ENCODE data around the gene DAB1.

GRCh38 chr1:57353654-57354053, 70.2 kb downstream of the DAB1 start:
- no peak for TF ChIP-seq ZBTB33 (IDR thresholded peaks at IDR 0.05; ENCODE audit: extremely low read depth, insufficient replicate concordance, low read length)
- TF ChIP-seq CTCF (IDR thresholded peaks at IDR 0.05 in 2 of 3, conservative IDR thresholded peaks at IDR 0.05 in 1 of 3; ENCODE audit: borderline replicate concordance in 1 of 3, insufficient read depth in 1 of 3, low read depth in 2 of 3, low read length in 2 of 3), result no peak
- TF ChIP-seq EZH2phosphoT487 (IDR thresholded peaks at IDR 0.05; ENCODE audit: borderline replicate concordance), result no peak
- TF ChIP-seq YY1 (IDR thresholded peaks at IDR 0.05; ENCODE audit: extremely low read depth, insufficient replicate concordance, low read depth, low read length), result no peak
- no peak for TF ChIP-seq POLR2AphosphoS5 (IDR thresholded peaks at IDR 0.05; ENCODE audit: low read depth, low read length)
- TF ChIP-seq JUND (IDR thresholded peaks at IDR 0.05), result no peak
- TF ChIP-seq MAX (IDR thresholded peaks at IDR 0.05), result no peak
- TF ChIP-seq RAD21 (IDR thresholded peaks at IDR 0.05; ENCODE audit: low read depth), result no peak
- no peak for TF ChIP-seq EZH2 (IDR thresholded peaks at IDR 0.05)
- no peak for TF ChIP-seq ZFX (IDR thresholded peaks at IDR 0.05)
- no peak for TF ChIP-seq CEBPB (IDR thresholded peaks at IDR 0.05; ENCODE audit: low read depth)
- no peak for TF ChIP-seq POLR2A (IDR thresholded peaks at IDR 0.05; ENCODE audit: borderline replicate concordance, extremely low read depth, insufficient read depth, insufficient read length)
- no peak for TF ChIP-seq ZNF274 (IDR thresholded peaks at IDR 0.05; ENCODE audit: low read depth, low read length)
- no peak for TF ChIP-seq ATF3 (IDR thresholded peaks at IDR 0.05)

Measured in HCT116 (cell line).